ENCODE data around the gene SH2D6.

DNA sequence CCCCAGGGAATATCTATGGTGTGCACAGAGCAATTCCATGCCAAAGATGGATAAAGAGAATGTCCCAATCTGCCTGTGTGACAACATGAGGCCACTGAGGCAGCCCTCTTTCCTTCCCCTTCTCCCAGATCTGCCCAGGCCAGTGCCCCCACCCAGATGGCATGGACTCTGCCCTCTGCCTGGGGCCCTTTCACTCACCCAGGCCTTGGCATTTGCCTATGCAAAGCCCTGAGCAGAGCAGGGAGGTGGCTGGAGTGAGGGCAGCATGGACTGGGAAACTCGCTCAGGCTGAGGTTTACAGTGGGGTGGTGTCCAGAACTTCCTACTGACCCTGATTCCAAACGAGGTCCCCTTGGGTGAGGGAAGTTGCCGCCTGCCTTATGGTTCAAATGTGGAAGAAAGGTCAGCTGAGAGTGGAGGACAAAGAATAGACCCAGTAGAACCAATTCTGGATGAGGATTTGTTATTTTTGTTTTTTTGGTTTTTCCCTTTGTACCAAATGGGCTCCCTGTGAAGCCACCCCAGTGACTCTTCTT is 8.9 kb downstream of the SH2D6 start:
- TF ChIP-seq POLR2A (IDR thresholded peaks at IDR 0.05): no peak
- TF ChIP-seq, protein P1, sequence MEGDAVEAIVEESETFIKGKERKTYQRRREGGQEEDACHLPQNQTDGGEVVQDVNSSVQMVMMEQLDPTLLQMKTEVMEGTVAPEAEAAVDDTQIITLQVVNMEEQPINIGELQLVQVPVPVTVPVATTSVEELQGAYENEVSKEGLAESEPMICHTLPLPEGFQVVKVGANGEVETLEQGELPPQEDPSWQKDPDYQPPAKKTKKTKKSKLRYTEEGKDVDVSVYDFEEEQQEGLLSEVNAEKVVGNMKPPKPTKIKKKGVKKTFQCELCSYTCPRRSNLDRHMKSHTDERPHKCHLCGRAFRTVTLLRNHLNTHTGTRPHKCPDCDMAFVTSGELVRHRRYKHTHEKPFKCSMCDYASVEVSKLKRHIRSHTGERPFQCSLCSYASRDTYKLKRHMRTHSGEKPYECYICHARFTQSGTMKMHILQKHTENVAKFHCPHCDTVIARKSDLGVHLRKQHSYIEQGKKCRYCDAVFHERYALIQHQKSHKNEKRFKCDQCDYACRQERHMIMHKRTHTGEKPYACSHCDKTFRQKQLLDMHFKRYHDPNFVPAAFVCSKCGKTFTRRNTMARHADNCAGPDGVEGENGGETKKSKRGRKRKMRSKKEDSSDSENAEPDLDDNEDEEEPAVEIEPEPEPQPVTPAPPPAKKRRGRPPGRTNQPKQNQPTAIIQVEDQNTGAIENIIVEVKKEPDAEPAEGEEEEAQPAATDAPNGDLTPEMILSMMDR (IDR thresholded peaks at IDR 0.05): no peak
